IPS-11a (cell line): ENCODE measurements around the gene KRT7.

ENCODE experiments used
- H3K4me3 ChIP-seq: one replicate; pipeline ENCODE4 v1.5.1; 2013; ENCODE audit warnings: low read depth, low read length, control low read depth

The KRT7 gene

GRCh38 chr12:52232674-52233461 is at the start of gene KRT7:
Gene KRT7 (plus strand): TSS chr12:52233243. CDS start chr12:52233297, 54 bp downstream.
- peak within 1 kb of the TSS; percentile 37 for H3K4me3 ChIP-seq

DNA sequence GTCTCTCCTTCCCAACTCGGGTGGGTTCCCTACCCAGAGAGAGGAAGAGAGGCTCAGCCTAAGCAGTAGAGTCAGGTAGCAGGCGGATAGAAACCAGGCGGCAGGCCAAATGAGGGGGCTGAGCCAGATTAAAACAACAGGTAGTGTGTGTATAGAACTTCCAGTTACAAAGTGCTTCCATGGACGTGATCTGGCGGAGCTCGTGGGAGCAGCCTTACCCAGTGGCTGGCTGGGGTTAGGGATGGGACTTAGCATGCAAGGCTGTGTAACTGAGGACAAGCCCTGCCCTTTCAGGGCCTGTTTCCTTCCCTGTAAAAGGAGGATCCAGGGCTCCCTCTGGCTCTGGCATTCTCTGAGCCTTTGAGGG is 49.5 kb upstream of the KRT7 start:
- no peak overlapping the region for H3K4me3 ChIP-seq

GRCh38 chr12:52183971-52184370 is 49.1 kb upstream of the KRT7 start:
- no peak overlapping the region for H3K4me3 ChIP-seq

GRCh38 chr12:52184813-52185212 is 48.2 kb upstream of the KRT7 start:
- no peak overlapping the region for H3K4me3 ChIP-seq

- H3K4me3 ChIP-seq = no peak overlapping the region
Observed at GRCh38 chr12:52185400-52185967, 47.6 kb upstream of the KRT7 start.

- H3K4me3 ChIP-seq = no peak overlapping the region
Observed at GRCh38 chr12:52186118-52186840, 46.8 kb upstream of the KRT7 start.

DNA sequence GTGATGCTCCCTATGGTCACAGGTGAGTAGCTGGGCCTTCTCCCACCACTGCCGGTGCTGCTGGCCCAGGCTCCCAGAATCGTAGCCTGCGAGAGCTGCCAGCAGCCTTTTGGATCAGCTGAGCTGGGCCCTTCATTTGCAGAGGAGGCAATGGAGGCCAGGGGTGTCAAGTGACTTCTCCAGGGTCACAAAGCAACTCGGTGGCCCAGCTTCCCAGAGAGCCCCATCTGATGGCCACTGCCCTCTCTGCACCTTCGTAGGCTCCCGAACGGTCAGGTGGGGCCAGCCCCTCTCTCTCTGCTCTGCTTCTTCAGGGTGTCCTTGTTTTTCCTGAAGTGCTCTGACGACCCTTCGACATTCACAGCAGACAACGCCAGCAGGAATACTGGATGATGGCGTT is 45.8 kb upstream of the KRT7 start:
- no peak overlapping the region for H3K4me3 ChIP-seq

DNA sequence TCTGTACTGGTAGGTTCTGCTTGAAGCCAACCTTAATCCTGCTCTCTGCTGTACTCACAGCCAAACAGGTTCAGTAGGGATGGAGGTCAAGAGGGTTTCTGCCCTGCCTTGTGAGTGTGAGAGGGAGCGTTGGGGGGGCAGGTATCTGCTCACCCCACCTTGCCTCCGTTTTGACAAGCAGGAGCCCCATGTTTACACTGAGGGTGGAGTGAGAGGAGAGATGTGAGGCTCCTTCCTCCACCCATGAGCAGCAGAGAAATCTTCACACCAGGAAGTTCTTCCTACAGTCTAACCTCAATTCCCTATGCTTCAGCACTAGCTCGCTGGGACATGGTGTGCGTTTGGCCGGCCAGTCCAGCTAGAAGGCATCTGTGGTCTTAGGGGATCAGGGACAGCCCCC is 45.4 kb upstream of the KRT7 start:
- H3K4me3 ChIP-seq = no peak overlapping the region

- H3K4me3 ChIP-seq = no peak overlapping the region
Observed at GRCh38 chr12:52188658-52189057, 44.4 kb upstream of the KRT7 start.

GRCh38 chr12:52189376-52190174 is 43.5 kb upstream of the KRT7 start:
- H3K4me3 ChIP-seq = no peak overlapping the region

DNA sequence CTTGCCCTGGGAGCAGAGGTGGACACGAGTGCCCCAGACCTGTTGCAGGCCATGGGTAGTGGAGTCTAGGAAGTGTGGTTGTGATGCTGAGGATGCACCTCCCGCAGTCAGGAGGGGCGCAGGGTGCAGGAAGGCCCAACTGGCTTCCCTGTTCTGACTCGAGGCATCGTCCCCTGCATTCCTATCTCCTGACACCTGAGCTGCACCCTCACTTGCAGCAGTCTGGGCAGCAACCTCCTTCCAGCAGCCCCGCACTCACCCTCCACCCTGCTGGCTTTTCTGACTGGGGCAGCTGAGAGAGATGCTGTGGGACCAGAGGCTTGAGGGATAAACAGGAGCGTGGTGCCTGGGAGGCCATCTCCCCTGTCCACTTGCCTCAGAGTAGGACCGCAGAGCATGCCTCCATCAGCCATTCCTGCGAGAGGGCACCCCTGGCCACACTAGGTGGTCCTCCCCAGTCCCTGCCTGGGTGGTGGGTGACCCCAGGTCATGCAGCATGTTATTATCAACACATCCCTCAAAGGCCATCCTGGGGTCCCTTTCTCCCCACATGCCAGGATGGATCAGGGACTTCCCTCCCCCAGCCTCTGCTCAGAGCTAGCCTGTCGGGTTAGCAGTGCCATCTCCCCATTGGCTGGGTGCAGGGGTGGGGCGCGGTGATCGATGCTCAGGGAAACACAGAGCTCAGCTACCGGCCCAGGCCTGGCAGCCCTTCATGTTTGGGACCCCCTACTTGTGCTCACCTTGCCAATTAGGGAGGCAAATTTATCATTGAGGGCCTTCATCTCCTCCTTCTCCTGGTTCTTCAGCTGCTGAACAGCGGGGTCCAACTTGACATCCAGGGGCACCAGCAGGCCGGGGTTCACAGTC is 41.9 kb upstream of the KRT7 start:
- H3K4me3 ChIP-seq = no peak overlapping the region

DNA sequence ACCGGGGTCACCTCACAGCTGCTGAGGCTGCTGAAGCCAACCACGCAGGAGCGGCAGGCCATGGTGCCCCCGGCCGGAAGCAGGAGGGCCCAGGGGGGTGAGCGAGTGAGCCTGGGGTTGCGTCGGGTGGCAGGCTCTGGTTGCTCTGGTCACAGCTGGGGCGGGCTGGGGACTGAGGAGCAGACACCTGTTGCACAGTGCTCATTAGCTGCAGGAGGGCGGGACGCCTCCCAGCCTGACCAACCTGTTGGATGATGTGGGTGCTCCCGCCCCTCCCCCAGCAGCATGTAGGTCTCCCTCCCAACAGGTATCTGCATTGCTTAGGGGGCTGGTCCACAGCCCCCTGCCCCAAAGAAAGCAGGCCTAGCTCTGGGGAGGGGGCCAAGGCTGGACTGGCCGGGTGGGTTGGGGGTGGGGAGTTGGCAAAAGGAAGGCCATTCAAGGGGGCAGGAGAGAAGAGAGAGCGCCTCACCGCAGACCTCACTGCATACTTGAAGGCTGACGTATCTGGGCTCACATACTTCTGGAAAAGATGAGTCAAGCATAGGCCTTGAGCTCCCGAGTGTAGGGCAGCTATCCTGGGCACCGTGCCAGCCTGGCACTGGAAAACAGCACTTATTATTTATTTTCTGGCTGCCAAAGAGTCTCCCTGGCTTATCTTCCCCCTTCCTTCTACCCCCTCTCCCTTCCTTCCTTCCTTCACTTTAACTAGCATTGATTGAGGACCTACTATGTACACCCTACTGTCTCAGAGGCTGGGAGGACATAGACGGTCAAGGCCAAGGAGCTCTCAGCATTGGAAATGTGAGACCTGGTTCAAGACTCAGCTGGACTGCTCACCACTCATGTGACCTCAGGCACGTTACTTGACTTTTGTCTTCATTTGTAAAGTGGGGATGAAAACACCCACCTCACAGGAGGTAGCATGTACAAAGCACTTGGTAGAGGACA is 40.9 kb upstream of the KRT7 start, which contains the start of gene KRT80:
TSS of gene KRT80 (minus strand) at position 174 of the 951 bp plus-strand sequence. CDS start at position 62, 112 bp downstream.
- no peak within 1 kb of the TSS for H3K4me3 ChIP-seq

GRCh38 chr12:52193532-52193931 is 39.5 kb upstream of the KRT7 start:
- H3K4me3 ChIP-seq = no peak overlapping the region

DNA sequence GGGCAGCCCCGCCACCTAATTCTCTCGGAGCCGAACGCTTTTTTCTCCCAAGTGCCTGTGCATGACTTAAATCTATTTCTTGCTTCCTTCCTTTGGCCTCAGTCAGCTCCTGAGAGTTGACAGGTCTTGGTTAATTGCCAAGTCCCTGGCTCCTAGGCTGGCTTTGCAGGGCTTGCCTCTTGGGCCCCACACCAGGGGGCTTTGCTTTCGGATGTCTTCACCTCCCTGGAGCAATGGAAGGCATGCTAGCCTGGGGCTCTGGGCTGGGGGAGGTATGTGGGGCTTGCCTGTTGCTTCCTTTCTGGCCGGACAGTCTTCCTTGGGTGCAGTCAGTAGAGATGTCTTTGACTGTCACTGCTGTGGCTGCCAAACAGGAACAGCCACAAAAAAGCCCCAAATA is 39.1 kb upstream of the KRT7 start:
- no peak overlapping the region for H3K4me3 ChIP-seq

DNA sequence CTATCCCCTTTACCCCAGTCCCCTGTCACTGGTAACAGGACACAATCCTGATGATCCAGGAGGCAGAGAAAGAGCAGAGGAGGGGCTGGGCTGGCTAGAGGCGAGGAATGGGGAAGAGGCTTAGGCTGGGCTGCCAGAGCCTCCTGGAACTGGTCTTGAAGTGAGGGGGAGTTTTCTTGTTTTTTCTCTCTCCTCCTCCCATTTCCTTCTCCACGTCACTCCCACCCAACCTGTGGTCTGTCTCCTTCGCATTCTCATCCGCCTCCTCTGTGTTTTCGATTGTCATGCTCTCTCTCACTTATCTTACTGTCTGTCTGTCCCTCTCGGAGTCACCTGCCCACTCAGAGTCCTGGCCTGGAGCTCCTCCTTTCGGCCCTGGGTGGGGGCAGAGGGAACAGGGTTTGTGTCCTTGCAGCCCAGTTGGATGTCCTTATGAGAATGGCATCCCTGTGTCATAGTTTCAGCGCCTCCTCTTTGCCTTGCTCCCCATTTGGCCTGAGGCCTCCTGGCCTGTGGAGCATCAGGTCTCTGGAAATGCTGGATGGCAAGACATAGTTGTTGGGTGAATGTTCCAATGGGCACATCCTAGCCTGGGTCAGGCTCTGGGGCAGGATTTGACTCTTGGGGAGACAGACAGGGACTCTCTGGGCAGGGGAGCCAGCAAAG is 37.8 kb upstream of the KRT7 start:
- H3K4me3 ChIP-seq = no peak overlapping the region

DNA sequence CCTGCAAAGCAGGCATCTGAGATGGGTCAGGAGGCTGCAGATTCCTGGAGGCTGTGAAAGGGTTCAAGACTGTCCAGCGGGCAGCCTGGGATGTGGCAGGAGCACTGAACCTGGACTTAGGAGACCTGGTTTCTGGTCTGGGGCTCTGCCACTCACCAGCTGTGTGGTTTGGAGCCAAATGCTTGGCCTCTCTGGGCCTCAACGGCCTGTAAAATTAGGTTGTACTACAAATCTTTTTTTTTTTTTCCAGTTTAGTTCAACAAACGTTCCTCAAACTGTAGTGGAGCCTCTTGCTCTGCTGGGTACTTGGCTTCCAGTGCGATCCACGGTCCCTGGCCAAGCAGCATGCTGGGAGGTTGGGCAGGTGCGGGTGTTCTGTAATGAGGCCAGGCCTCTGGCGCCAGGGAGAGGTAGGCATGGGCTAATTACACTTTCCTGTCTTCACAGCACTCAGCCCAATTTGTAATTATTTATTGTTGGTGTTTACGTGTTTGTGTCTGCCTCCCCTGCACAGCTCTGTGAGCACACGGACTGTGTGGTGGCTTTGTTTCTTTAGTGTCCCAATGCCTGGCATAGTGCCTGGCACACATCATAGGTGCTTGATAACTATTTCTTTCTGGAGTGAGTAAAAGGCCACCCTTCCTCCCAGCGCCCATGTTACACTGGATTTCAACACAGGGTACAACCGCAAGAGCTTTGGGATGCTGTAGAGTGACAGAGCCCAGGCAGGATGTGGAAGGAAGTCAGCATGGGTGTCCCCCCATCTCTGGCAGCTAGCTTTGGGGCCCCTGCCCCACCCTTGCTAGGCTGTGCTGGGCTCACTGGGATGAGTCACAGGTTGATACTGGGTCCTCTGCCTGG is 35.4 kb upstream of the KRT7 start:
- H3K4me3 ChIP-seq = no peak overlapping the region

DNA sequence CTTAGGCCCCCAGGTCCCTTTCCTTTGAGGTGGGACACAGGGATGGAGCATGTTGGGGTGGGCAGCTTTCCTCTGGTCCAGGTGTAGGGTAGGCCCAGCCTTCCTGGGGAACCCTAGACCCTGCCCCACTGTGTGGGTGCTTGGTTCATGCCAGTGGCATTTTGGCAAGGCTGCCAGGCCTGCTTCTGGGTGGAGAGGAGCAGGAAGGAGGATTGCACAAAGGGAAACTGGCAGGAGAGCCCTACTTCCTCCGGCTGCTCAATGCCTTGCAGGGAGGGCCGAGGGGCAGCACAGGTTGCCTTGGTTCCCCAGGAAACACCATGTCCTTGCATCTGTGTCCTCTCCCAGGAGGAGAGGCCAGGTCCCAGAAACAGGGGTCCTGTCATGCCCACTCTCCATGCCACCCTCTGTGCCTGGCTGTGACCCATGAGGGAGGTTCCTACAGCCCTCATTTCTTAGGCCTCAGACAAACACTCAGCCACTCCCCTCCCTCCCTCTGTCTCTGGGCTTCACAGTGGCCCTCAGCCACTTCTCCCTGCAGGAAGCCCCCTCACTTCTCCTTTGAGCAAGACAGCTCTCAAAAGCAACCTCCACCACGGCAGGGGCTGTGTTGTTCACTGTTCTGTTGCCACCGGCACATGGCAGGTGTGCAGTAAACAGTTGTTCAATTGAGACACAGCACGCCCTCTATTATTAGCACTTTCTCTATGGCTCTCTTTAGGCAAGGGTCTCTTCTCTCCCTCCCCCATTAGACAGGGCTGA is 34.4 kb upstream of the KRT7 start:
- no peak overlapping the region for H3K4me3 ChIP-seq
